Activated CD4-positive, alpha-beta T cell treated with anti-CD3 and anti-CD28 coated beads, Interleukin-2, amount 10 ng/mL, durations not matched to agents 24 days and 14 days (primary cell): Measurements from ENCODE around the gene MEF2A. TPM values are rescaled to one million over a fixed set of nuclear protein-coding genes. Genes with fewer than 3 reads are reported as not detected.
"Not testable (repeated sequence)": the region's sequence is repeated elsewhere in the genome, so short reads cannot be mapped to it uniquely, and the experiment has no call there.

ENCODE experiments used
- DNase-seq: peaks from one replicate; pipeline ENCODE4 v3.0.0; 2022
- H3K27ac Mint-ChIP-seq: one replicate; pipeline ENCODE4 v1.8.0; 2022; ENCODE audit warnings: mild to moderate bottlenecking, mixed read lengths
- H3K27me3 Mint-ChIP-seq: one replicate; pipeline ENCODE4 v1.8.0; 2022; ENCODE audit warnings: mixed read lengths
- H3K36me3 Mint-ChIP-seq: one replicate; pipeline ENCODE4 v1.8.0; 2022; ENCODE audit warnings: low read depth, mild to moderate bottlenecking, mixed read lengths
- H3K4me1 Mint-ChIP-seq: one replicate; pipeline ENCODE4 v1.8.0; 2021; ENCODE audit warnings: mixed read lengths
- H3K4me3 Mint-ChIP-seq: one replicate; pipeline ENCODE4 v1.8.0; 2022; ENCODE audit warnings: mild to moderate bottlenecking, moderate library complexity, mixed read lengths
- H3K9me3 Mint-ChIP-seq: one replicate; pipeline ENCODE4 v1.8.0; 2021; ENCODE audit warnings: mixed read lengths
- intact Hi-C: fragments of 100-400 bp; cut with micrococcal nuclease; formaldehyde crosslinking; loops from one replicate; pipeline ENCODE4 v1.15.1; 2023
- total RNA-seq: library from RNA; stranded (reverse); gene quantifications from 2 replicates; pipeline ENCODE4 v1.2.3, GENCODE V29; 2022

Gene MEF2A
- total RNA-seq, result 24.7 and 25.3 TPM in 2 replicates

- Mint-ChIP-seq H3K4me1 (peaks cover 27% of the 10 kb centered on the region), H3K9me3 (no peaks in the 10 kb centered on the region), H3K27ac (peak within 1 kb of the TSS; percentile 96), H3K36me3 (peaks cover 3% of the 10 kb centered on the region), H3K4me3 (peak within 1 kb of the TSS; percentile 97), H3K27me3 (peaks cover 7% of the 10 kb centered on the region)
- peak; percentile 97 for DNase-seq
- intact Hi-C loops, result loop anchor here (1.0 to 5.0 kb wide), 8 partner anchors 23 to 314 kb away; partner anchors contain the start of gene LRRC28
Observed at GRCh38 chr15:99565299-99566156, at the start of gene MEF2A. MEF2A (plus strand) TSS chr15:99565984; CDS start chr15:99633120, 67,136 bp downstream.

DNA sequence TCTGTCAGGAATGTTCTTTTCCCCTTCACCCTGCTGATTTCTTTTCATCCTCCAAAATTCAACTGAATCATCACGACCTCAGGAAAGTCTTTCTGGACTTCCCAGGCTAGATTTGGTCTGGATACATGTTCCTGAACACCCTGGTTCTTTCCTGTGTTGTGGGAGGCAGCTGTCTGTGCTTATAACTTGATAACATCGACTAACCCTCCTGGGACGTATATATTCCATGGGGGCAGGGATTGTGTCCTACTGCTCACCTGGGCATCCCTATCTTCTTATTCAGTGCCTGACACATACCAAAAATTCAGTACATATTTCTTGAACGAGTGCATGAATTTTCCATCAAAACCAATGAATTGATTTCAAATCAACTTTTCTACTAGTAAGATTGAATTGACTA, 47.6 kb upstream of the MEF2A start:
- intact Hi-C loops, result no loop called here
- Mint-ChIP-seq H3K4me1 (peaks cover 5% of the 10 kb centered on the region), H3K27ac (no peak overlapping the region), H3K9me3 (no peaks in the 10 kb centered on the region), H3K4me3 (no peak overlapping the region), H3K36me3 (no peaks in the 10 kb centered on the region), H3K27me3 (peaks cover 6% of the 10 kb centered on the region)
- no peak for DNase-seq

DNA sequence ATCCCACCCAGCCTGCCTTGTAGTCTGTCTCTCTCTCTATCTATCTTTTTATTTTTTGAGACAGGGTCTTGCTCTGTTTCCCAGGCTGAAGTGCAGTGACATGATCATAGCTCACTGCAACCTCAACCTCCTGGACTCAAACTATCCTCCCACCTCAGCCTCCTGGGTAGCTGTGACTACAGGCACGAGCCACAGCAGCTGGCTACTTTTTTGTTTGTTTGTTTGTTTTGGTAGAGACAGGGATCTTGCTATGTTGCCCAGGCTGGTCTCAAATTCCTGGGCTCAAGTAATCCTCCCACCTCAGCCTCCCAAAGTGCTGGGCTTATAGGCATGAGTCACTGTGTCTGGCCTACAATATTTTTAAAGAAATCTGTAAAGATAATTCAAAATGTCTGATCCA, 46.4 kb upstream of the MEF2A start:
- H3K27me3 Mint-ChIP-seq, H3K4me1 Mint-ChIP-seq, H3K9me3 Mint-ChIP-seq, H3K27ac Mint-ChIP-seq, intact Hi-C loops, H3K4me3 Mint-ChIP-seq, H3K36me3 Mint-ChIP-seq, DNase-seq: not testable (repeated sequence)

GRCh38 chr15:99522288-99522687, 43.5 kb upstream of the MEF2A start:
- Mint-ChIP-seq H3K4me3 (no peak overlapping the region), H3K4me1 (peaks cover 2% of the 10 kb centered on the region), H3K27me3 (peaks cover 6% of the 10 kb centered on the region), H3K27ac (no peak overlapping the region), H3K36me3 (no peaks in the 10 kb centered on the region), H3K9me3 (no peaks in the 10 kb centered on the region)
- intact Hi-C loops, result no loop called here
- DNase-seq, result no peak

DNA sequence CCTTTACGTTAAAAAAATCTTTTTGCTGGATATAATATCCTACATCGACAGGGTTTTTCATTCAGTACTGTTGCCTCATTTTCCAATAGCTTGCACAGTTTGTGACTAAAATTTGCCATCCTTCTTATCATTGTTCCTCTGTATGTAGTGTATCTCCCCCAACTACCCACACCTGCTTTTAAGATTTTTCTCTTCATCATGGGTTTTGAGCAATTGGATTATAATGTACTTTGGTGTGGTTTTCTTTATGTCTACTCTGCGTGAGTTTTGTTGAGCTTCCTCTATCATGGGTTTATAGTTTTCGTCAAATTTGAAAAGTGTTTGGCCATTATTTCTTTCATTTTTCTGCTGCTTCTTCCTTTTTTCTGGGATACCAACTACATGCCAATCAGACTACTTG, 39.6 kb upstream of the MEF2A start:
- Mint-ChIP-seq H3K27ac (no peak overlapping the region), H3K27me3 (peaks cover 4% of the 10 kb centered on the region), H3K4me1 (peaks cover 2% of the 10 kb centered on the region), H3K4me3 (no peak overlapping the region), H3K36me3 (no peaks in the 10 kb centered on the region), H3K9me3 (no peaks in the 10 kb centered on the region)
- no peak for DNase-seq
- intact Hi-C loops, result no loop called here

DNA sequence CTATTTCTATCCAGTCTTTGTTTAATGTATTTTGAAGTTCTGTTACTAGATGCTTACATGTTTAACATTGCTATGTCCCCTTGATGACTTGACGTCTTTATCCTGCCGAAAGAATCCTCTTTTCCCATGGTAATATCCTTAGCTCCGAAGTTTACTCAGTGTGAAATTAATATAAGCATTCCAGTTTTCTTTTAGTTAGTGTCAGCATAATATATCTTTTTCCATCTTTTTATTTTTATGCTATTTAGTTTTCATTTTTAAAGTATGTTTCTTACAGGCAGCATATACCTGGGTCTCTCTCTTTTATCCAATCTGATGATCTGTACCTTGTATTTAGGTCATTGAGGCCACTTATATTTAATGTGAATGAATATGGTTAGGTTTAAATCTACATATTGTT, 39.1 kb upstream of the MEF2A start:
- H3K4me3 Mint-ChIP-seq, result no peak overlapping the region
- H3K9me3 Mint-ChIP-seq, result no peaks in the 10 kb centered on the region
- H3K27me3 Mint-ChIP-seq, result peaks cover 4% of the 10 kb centered on the region
- no peak for DNase-seq
- no peak overlapping the region for H3K27ac Mint-ChIP-seq
- H3K4me1 Mint-ChIP-seq, result peaks cover 2% of the 10 kb centered on the region
- no peaks in the 10 kb centered on the region for H3K36me3 Mint-ChIP-seq
- intact Hi-C loops, result no loop called here

GRCh38 chr15:99536422-99537040, 29.3 kb upstream of the MEF2A start:
- Mint-ChIP-seq H3K27me3 (no peaks in the 10 kb centered on the region), H3K4me1 (no peaks in the 10 kb centered on the region), H3K36me3 (no peaks in the 10 kb centered on the region), H3K9me3 (peaks cover 4% of the 10 kb centered on the region), H3K27ac (no peak overlapping the region), H3K4me3 (no peak overlapping the region)
- no peak for DNase-seq
- intact Hi-C loops, result no loop called here

GRCh38 chr15:99537344-99537743, 28.4 kb upstream of the MEF2A start:
- H3K27me3 Mint-ChIP-seq, result no peaks in the 10 kb centered on the region
- H3K27ac Mint-ChIP-seq, result no peak overlapping the region
- H3K4me3 Mint-ChIP-seq, result no peak overlapping the region
- intact Hi-C loops, result no loop called here
- DNase-seq, result no peak
- H3K36me3 Mint-ChIP-seq, result no peaks in the 10 kb centered on the region
- H3K9me3 Mint-ChIP-seq, result peaks cover 2% of the 10 kb centered on the region
- no peaks in the 10 kb centered on the region for H3K4me1 Mint-ChIP-seq

GRCh38 chr15:99538261-99538660, 27.5 kb upstream of the MEF2A start:
- intact Hi-C loops, result no loop called here
- DNase-seq, result no peak

DNA sequence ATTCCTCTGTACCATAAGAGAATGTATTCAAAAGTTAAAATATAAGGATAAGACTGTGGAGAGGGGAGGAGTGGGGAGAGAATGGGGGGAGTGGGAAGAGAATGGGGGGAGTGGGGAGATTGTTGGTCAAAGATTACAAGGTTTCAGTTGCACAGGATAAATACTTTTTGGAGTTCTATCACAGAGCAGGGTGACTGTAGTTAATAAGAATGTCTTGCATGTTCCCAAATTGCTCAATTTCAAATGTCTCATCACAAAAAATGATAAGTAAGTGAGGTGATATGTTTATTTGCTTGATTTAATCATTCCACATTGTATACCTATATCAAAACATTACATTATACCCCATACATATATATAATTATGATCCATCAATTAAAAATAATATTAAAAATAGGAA, 23.0 kb upstream of the MEF2A start:
- Mint-ChIP-seq H3K4me3 (no peak overlapping the region), H3K9me3 (no peaks in the 10 kb centered on the region), H3K27ac (no peak overlapping the region), H3K36me3 (no peaks in the 10 kb centered on the region), H3K4me1 (no peaks in the 10 kb centered on the region), H3K27me3 (peaks cover 4% of the 10 kb centered on the region)
- intact Hi-C loops, result no loop called here
- DNase-seq, result no peak

More at GRCh38 chr15:99538261-99538660, 27.5 kb upstream of the MEF2A start:
- peaks cover 4% of the 10 kb centered on the region for H3K27me3 Mint-ChIP-seq
- H3K4me3 Mint-ChIP-seq, result no peak overlapping the region
- no peaks in the 10 kb centered on the region for H3K4me1 Mint-ChIP-seq
- no peak overlapping the region for H3K27ac Mint-ChIP-seq
- no peaks in the 10 kb centered on the region for H3K36me3 Mint-ChIP-seq
- H3K9me3 Mint-ChIP-seq, result no peaks in the 10 kb centered on the region

DNA sequence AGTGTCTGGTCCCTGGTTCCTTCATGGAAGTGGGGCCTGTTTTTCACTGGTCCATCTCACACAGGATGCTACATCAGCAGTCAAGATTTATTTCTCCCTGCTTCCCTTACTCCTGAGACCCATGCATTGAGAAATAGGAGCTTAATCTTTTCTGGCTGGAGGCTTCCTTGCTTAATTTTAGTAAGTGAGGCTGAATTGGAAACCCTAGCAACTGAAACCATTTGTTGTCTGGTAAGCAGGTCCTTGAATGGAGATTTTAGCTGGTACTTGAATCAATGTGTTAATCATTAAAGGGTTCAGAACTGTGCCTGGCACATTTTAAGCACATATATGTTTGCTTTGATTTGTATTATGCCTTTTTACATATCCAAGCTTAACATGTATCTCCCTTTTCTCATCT, 20.2 kb upstream of the MEF2A start:
- peaks cover 5% of the 10 kb centered on the region for H3K4me1 Mint-ChIP-seq
- no peak overlapping the region for H3K27ac Mint-ChIP-seq

DNA sequence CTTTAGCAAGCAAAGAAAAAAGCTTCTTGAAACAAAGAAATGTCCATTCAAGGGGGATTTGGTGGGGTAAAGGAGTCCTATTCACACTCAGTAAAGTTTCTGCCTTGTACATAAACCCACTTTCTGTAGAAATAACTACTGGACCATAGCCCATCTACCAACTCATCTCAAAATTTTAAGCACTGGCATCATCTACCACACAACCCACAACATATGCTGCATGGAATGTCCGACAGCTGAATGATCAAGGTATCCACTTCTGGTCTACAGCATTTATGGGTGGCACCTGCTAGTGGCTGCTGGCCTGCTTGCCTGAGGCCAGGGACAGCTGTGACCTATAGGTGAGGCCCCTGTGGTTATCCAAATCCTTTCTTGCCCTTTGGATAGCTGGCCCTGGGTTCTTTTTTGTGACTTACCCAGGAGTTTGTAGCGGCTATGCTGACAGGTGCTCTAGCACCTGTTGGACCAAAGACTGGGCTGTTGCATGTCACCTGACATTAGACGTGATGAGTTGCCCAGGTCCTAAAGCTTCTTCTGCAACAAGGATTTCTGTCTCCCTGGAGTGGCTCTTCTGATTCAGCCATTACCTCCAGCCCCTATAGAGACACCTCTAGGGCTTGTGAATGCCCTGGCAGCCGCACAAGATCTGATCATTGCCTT, 19.2 kb upstream of the MEF2A start:
- intact Hi-C loops, result no loop called here
- Mint-ChIP-seq H3K27ac (no peak overlapping the region), H3K4me1 (peaks cover 5% of the 10 kb centered on the region), H3K36me3 (no peaks in the 10 kb centered on the region), H3K4me3 (no peak overlapping the region), H3K9me3 (peaks cover 4% of the 10 kb centered on the region), H3K27me3 (peaks cover 4% of the 10 kb centered on the region)
- no peak for DNase-seq

More for the DNA sequence above, 20.2 kb upstream of the MEF2A start:
- Mint-ChIP-seq H3K36me3 (no peaks in the 10 kb centered on the region), H3K9me3 (peaks cover 4% of the 10 kb centered on the region), H3K27me3 (peaks cover 4% of the 10 kb centered on the region), H3K4me3 (no peak overlapping the region)
- intact Hi-C loops, result no loop called here
- DNase-seq, result no peak

DNA sequence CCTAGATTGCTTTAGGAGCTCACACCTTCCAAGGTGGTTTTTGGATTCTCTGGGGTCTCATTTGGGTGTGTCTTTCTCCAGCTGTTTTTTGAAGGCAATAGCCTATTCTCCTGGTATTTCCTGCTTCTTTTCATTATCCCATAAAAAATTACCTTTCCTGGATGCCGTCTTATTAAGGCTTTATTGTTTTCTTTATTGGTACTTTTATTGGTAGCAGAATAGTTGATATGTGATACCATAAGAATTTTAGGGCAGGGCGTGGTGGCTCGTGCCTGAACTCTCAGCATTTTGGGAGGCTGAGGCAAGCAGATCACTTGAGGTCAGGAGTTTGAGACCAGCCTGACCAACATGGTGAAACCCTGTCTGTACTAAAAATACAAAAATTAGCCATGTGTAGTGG, 18.3 kb upstream of the MEF2A start:
- intact Hi-C loops, result no loop called here
- Mint-ChIP-seq H3K27ac (no peak overlapping the region), H3K4me3 (no peak overlapping the region), H3K27me3 (peaks cover 3% of the 10 kb centered on the region), H3K36me3 (no peaks in the 10 kb centered on the region), H3K4me1 (peaks cover 5% of the 10 kb centered on the region), H3K9me3 (peaks cover 4% of the 10 kb centered on the region)
- DNase-seq, result no peak

DNA sequence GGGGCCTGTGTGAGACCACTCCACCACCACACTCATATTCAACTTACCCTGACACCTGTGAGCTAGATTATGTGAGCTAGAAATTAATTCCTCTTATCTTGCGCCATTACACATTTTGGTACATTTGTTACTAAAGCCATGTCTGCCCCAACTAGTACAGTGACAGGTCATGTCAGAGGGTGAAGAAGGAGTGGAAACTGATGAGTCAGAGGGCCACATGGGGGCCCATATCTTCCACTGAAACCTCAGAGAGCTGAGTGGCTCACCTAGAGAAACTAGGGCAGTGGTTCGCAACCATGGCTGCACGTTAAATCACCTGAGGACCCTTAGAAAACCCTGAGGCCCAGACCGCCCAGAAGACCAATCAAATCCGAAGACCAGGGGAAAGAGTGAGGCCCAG, 15.7 kb upstream of the MEF2A start:
- no peaks in the 10 kb centered on the region for H3K27me3 Mint-ChIP-seq
- H3K4me3 Mint-ChIP-seq, result no peak overlapping the region
- H3K4me1 Mint-ChIP-seq, result peaks cover 5% of the 10 kb centered on the region
- peaks cover 4% of the 10 kb centered on the region for H3K9me3 Mint-ChIP-seq
- intact Hi-C loops, result no loop called here
- no peaks in the 10 kb centered on the region for H3K36me3 Mint-ChIP-seq
- DNase-seq, result no peak
- no peak overlapping the region for H3K27ac Mint-ChIP-seq
